GM10248 (cell line): Measurements from ENCODE around the gene RTL1.

Experiments used
- CTCF ChIA-PET: fragments of 300-600 bp; sonication (Branson Sonifier 250); formaldehyde crosslinking; extraction: SDS; loops from one replicate; lab custom pipeline; 2021; ENCODE audit warnings: antibody characterized with exemption; lab: Yijun Ruan, JAX
- POLR2A ChIA-PET: fragments of 350-650 bp; sonication (Branson Sonifier 250); formaldehyde crosslinking; extraction: SDS; loops from one replicate; lab custom pipeline; 2020; ENCODE audit warnings: antibody characterized with exemption; lab: Yijun Ruan, JAX
- DNase-seq: peaks from one replicate; pipeline ENCODE4 v3.0.0; 2012; ENCODE audit errors: extremely low spot score
- TF ChIP-seq, protein P1 (sequence below): IDR thresholded peaks from 2 replicates; pipeline ENCODE4 v1.5.1; 2012; ENCODE audit warnings: mild to moderate bottlenecking, low read depth; ENCODE audit errors: extremely low read depth, missing control alignments, control extremely low read depth

Gene RTL1

GRCh38 chr14:100836941-100837804 lies 66.3 kb downstream of the RTL1 start:
- TF ChIP-seq, protein P1, sequence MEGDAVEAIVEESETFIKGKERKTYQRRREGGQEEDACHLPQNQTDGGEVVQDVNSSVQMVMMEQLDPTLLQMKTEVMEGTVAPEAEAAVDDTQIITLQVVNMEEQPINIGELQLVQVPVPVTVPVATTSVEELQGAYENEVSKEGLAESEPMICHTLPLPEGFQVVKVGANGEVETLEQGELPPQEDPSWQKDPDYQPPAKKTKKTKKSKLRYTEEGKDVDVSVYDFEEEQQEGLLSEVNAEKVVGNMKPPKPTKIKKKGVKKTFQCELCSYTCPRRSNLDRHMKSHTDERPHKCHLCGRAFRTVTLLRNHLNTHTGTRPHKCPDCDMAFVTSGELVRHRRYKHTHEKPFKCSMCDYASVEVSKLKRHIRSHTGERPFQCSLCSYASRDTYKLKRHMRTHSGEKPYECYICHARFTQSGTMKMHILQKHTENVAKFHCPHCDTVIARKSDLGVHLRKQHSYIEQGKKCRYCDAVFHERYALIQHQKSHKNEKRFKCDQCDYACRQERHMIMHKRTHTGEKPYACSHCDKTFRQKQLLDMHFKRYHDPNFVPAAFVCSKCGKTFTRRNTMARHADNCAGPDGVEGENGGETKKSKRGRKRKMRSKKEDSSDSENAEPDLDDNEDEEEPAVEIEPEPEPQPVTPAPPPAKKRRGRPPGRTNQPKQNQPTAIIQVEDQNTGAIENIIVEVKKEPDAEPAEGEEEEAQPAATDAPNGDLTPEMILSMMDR, result no peak
- CTCF ChIA-PET, result no interaction called here
- DNase-seq, result no peak
- POLR2A ChIA-PET, result no interaction called here

- TF ChIP-seq, protein P1, result no peak
These were observed 67.2 kb downstream of the RTL1 start for GRCh38 chr14:100836311-100836805.

DNA sequence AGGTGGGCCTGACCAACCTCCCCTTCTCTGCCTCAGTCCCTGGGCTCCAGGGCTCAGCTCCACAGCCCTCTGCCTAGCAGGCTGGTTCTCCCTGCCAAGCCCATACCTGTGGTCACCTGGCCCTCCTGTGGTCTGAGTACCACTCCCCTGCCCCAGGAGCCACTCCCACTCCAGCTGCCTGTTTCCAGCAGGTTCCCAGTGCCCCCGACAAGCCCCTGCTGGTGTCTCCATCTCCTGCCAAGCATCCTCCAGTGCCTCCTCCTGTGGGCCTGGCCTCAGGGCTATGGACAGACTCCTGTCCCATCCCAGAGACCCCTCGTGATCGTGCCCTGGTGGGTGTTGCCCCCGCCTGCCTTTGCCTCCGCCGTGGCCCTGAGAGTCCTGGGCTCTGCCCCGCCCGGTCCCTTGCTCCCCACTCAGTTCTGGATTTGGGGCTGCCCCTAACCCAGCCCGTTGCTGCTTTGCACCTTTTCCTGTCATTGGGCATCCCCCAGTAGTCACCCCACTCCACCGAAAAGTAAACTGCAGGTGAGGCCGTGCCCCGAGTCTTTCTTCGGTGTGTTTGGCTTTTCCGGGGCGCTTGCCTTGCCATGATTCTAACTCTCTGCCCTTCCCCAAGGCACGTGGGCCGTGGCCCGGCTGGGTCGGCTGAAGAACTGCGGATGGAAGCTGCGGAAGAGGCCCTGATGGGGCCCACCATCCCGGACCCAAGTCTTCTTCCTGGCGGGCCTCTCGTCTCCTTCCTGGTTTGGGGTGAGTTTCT lies 67.8 kb downstream of the RTL1 start:
- POLR2A ChIA-PET, result no interaction called here
- TF ChIP-seq, protein P1, result no peak
- CTCF ChIA-PET, result interaction anchor here (0.6 kb wide), 1 partner anchor 11 kb away, joined by 3 read pairs; no protein-coding TSS in a partner anchor
- DNase-seq, result no peak

More at GRCh38 chr14:100836311-100836805, 67.2 kb downstream of the RTL1 start:
- no peak for DNase-seq
- ChIA-PET CTCF (no interaction called here), POLR2A (no interaction called here)

- TF ChIP-seq, protein P1, result no peak
- ChIA-PET CTCF (interaction anchor here (0.6 kb wide), 1 partner anchor 11 kb away, joined by 3 read pairs; no protein-coding TSS in a partner anchor), POLR2A (no interaction called here)
These were observed 68.6 kb downstream of the RTL1 start for GRCh38 chr14:100834794-100835547.

DNA sequence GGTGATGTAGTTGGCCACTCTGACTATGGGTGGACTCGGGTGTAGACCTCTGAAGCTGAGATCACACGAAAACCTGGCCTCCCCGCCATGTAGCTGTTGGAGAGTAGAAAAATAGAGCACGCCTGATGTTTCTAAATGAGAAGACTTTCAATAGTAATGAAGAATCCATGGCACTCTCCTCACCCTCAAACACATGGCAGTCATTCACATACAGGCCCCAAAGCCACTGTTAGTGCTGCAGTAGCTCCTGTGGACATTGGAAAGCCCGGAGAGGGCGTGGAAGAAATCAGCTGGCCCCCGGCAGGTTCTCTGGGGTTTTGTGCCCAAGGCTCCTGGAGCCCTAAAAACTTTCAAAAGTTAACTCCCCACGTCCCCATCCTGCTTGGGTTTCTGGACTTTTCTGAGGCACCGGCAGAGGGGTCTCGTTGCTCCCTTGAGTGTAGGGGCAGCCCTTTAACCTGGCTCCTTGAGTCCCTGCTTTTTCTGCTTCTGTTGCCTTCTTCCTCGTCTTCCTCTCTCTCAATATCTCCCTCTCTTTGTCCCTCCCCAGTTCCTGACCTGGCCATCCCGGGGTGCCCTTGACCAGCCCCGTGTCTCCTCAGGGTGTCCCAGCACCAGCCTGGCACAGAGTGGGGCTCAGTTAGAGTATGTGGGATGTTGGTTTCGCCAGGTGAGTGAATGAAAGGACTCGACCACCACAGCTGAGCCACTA lies 69.3 kb downstream of the RTL1 start:
- ChIA-PET CTCF (no interaction called here), POLR2A (no interaction called here)
- TF ChIP-seq, protein P1, result no peak
- no peak for DNase-seq

More at GRCh38 chr14:100834794-100835547, 68.6 kb downstream of the RTL1 start:
- no peak for DNase-seq
